GM12878 (cell line): ENCODE measurements around the gene MYH9. TPM values are rescaled to one million over a fixed set of nuclear protein-coding genes. Genes with fewer than 3 reads are reported as not detected.

Source experiments
- ATAC-seq: fragments of 200-7000 bp; cut with Tn5 transposase; 3 replicates; pipeline ENCODE4 v1.9.1; 2020; ENCODE audit warnings: mild to moderate bottlenecking, moderate library complexity
- BruUV-seq: library from RNA; stranded (reverse); fragments of 400-500 nt; replicated peaks from 2 replicates; lab custom pipeline; 2021; lab: Mats Ljungman, UMichigan
- CTCF ChIA-PET: fragments of 300-600 bp; sonication (Branson Sonifier 250); formaldehyde crosslinking; extraction: SDS; loops from one replicate; lab custom pipeline; 2021; ENCODE audit warnings: inconsistent platforms; lab: Yijun Ruan, JAX
- POLR2A ChIA-PET: fragments of 350-600 bp; formaldehyde crosslinking; extraction: SDS; loops from one replicate; lab custom pipeline; 2021; ENCODE audit warnings: inconsistent platforms; lab: Charles Lee
- RAD21 ChIA-PET: fragments of 300-600 bp; sonication (Branson Sonifier 250); formaldehyde crosslinking; loops from one replicate; lab custom pipeline; 2023; ENCODE audit warnings: antibody characterized with exemption; ENCODE audit not compliant: unreplicated experiment; lab: Charles Lee
- SMC1A ChIA-PET: fragments of 300-600 bp; sonication (Branson Sonifier 250); formaldehyde crosslinking; loops from one replicate; lab custom pipeline; 2023; ENCODE audit not compliant: unreplicated experiment, uncharacterized antibody; lab: Charles Lee
- DNase-seq: peaks from one replicate; pipeline ENCODE4 v3.0.0-alpha.2; 2011; ENCODE audit warnings: low read depth, low spot score
- FAIRE-seq: peaks from 3 replicates; lab custom pipeline; 2011; peaks lifted over from hg19 to GRCh38; lab: Jason Lieb, UNC
- H2AFZ ChIP-seq: 2 replicates; pipeline ENCODE4 v1.6.0; 2011; ENCODE audit warnings: low read depth, low read length, control low read depth; ENCODE audit not compliant: control insufficient read depth
- H3K27ac ChIP-seq: 2 replicates; pipeline ENCODE4 v1.5.1; 2011; ENCODE audit warnings: control low read depth; ENCODE audit not compliant: control insufficient read depth, insufficient read depth
- H3K27me3 ChIP-seq, 2 experiments: replicated peaks in 1 of 2; 2 replicates each; pipeline versions ENCODE4 v1.6.0 to v1.6.1; 2011; ENCODE audit warnings: low read length in 1 of 2; ENCODE audit not compliant: control insufficient read depth in 2 of 2, insufficient read depth in 2 of 2
- H3K36me3 ChIP-seq, 2 experiments: 2 replicates each; pipeline ENCODE4 v1.5.1; 2011; ENCODE audit warnings: low read length in 1 of 2; ENCODE audit not compliant: control insufficient read depth in 2 of 2, insufficient read depth in 2 of 2
- H3K4me1 ChIP-seq: 2 replicates; pipeline ENCODE4 v1.6.1; 2011; ENCODE audit warnings: mild to moderate bottlenecking, low read length, moderate library complexity, mixed read lengths; ENCODE audit not compliant: control insufficient read depth, insufficient read depth
- H3K4me2 ChIP-seq: 2 replicates; pipeline ENCODE4 v1.6.0; 2011; ENCODE audit warnings: control low read depth; ENCODE audit not compliant: control insufficient read depth, insufficient read depth
- H3K4me3 ChIP-seq: fragments of 200-600 bp; sonication (generic); 2 replicates; pipeline ENCODE4 v1.5.1; 2016
- H3K79me2 ChIP-seq: 2 replicates; pipeline ENCODE4 v1.6.0; 2011; ENCODE audit warnings: low read length; ENCODE audit not compliant: control insufficient read depth, insufficient read depth
- H3K9ac ChIP-seq: 2 replicates; pipeline ENCODE4 v1.8.0; 2011; ENCODE audit warnings: low read length, control low read depth, mixed read lengths; ENCODE audit not compliant: control insufficient read depth, insufficient read depth
- H3K9me3 ChIP-seq: replicated peaks from 3 replicates; pipeline ENCODE4 v1.5.1; 2011; ENCODE audit warnings: mild to moderate bottlenecking, low read length; ENCODE audit not compliant: control insufficient read depth, insufficient read depth
- H4K20me1 ChIP-seq: 2 replicates; pipeline ENCODE4 v1.6.0; 2011; ENCODE audit not compliant: control insufficient read depth, insufficient read depth
- CUX1 ChIP-seq: IDR thresholded peaks from 2 replicates; pipeline ENCODE4 v1.6.1; 2012; ENCODE audit warnings: improper control_type of control experiment, low read depth, low read length; ENCODE audit not compliant: insufficient replicate concordance
- RELA ChIP-seq: fragments of 450-650 bp; IDR thresholded peaks from 2 replicates; pipeline ENCODE4 v1.8.0; 2014; ENCODE audit warnings: borderline replicate concordance; ENCODE audit not compliant: partially characterized antibody
- SREBF2 ChIP-seq: IDR thresholded peaks from 2 replicates; pipeline ENCODE4 v1.6.1; 2012; ENCODE audit warnings: mild to moderate bottlenecking, low read length
- ZSCAN29 ChIP-seq: fragments of 450-650 bp; IDR thresholded peaks from 2 replicates; pipeline ENCODE4 v1.6.1; 2017; ENCODE audit warnings: mild to moderate bottlenecking, moderate library complexity
- WGBS: methylation state at CpG from one replicate; pipeline ENCODE4 v1.1.6; 2016; ENCODE audit warnings: low lambda C conversion rate; ENCODE audit not compliant: insufficient replicate concordance, insufficient coverage; ENCODE audit errors: missing lambda C conversion rate; 5-methylcytosine and 5-hydroxymethylcytosine counted together
- in situ Hi-C: fragments of 300-500 bp; cut with MboI; formaldehyde crosslinking; loops from 9 replicates; pipeline ENCODE4 v1.14.3; 2018; ENCODE audit warnings: mixed read lengths
- intact Hi-C: fragments of 100-400 bp; cut with micrococcal nuclease; formaldehyde crosslinking; loops from one replicate; pipeline ENCODE4 v1.14.2; 2022; ENCODE audit not compliant: unreplicated experiment
- polyA plus RNA-seq, 11 experiments: library from polyadenylated mRNA; depleted of rRNA in 4 of 11; unstranded in 6 of 11; stranded (reverse) in 5 of 11; fragments of >200 nt; fragmentation: Nextera tagmentation in 4 of 11; fragmentation: Illumina TruSeq in 1 of 11; extraction: Ambion mirVana in 4 of 11; extraction: Trizol in 1 of 11; gene quantifications; 1 replicate in 1 of 11; 2 replicates in 10 of 11; pipeline versions ENCODE4 v1.2.1 to v1.2.3, GENCODE V29; 2011 to 2016; ENCODE audit warnings: inconsistent platforms in 2 of 11, missing spikeins in 2 of 11, low read depth in 1 of 11
- total RNA-seq, 4 experiments: library from RNA; depleted of rRNA in 3 of 4; stranded (reverse); fragments of >200 nt in 3 of 4; fragmentation: Illumina TruSeq in 1 of 4; extraction: Trizol in 1 of 4; gene quantifications; 2 replicates each; pipeline versions ENCODE4 v1.2.1 to v1.2.3, GENCODE V29; 2013 to 2021

The MYH9 gene
- total and polyA plus RNA-seq, 10 of the 15 experiments (the other 5 are each of a cell fraction or from before 2014, with no cell fraction given) = 5.1 to 525 (median 145) TPM

GRCh38 chr22:36301384-36301828 lies 86.4 kb downstream of the MYH9 start (continued):
- no peak for TF ChIP-seq CUX1

GRCh38 chr22:36300396-36301212 lies 87.2 kb downstream of the MYH9 start:
- Histone ChIP-seq H3K9me3 (no peaks in the 10 kb centered on the region), H2AFZ (no peak overlapping the region), H3K4me1 (no peaks in the 10 kb centered on the region), H3K79me2 (no peaks in the 10 kb centered on the region), H3K27me3 (no peaks in the 10 kb centered on the region), H3K27ac (no peak overlapping the region), H3K9ac (no peak overlapping the region), H3K4me2 (no peak overlapping the region), H3K36me3 (peaks cover 51 to 76% of the 10 kb centered on the region in 2 experiments), H4K20me1 (no peaks in the 10 kb centered on the region), H3K4me3 (no peak overlapping the region)
- ChIA-PET POLR2A (interaction anchor here (1.4 kb wide), 1 partner anchor 170 kb away, joined by 5 read pairs; no protein-coding TSS in a partner anchor), CTCF (interaction anchor here (0.6 to 5.4 kb wide), 34 partner anchors 8 to 295 kb away, joined by 3 to 125 read pairs (median 4); partner anchors contain the start of genes APOL2 and TXN2), SMC1A (interaction anchor here (0.6 to 5.9 kb wide), 18 partner anchors 11 to 193 kb away, joined by 3 to 70 read pairs (median 4); partner anchors contain the start of gene TXN2), RAD21 (interaction anchor here (0.6 to 9.7 kb wide), 10 partner anchors 11 to 186 kb away, joined by 3 to 107 read pairs (median 4); partner anchors contain the start of gene TXN2)
- no peak for FAIRE-seq
- TF ChIP-seq RELA = no peak
- TF ChIP-seq ZSCAN29 = no peak
- no peak for TF ChIP-seq SREBF2
- intact Hi-C loops = loop anchor here (1.0 kb wide), 1 partner anchor 170 kb away; no protein-coding TSS in a partner anchor
- no TSS peak for BruUV-seq
- in situ Hi-C loops = no loop called here
- 96% methylated on average over 22 of the region's 24 CpGs for WGBS
- no peak for ATAC-seq
- DNase-seq = no peak
